ENCODE data around the gene LRP6. TPM values are rescaled to one million over a fixed set of nuclear protein-coding genes. Genes with fewer than 3 reads are reported as not detected.
"Not testable (repeated sequence)": the region's sequence is repeated elsewhere in the genome, so short reads cannot be mapped to it uniquely, and the experiment has no call there.

The LRP6 gene
- total and polyA plus RNA-seq, 5 experiments from 2014 or later, result 1.4 to 7.8 (median 2.2) TPM

DNA sequence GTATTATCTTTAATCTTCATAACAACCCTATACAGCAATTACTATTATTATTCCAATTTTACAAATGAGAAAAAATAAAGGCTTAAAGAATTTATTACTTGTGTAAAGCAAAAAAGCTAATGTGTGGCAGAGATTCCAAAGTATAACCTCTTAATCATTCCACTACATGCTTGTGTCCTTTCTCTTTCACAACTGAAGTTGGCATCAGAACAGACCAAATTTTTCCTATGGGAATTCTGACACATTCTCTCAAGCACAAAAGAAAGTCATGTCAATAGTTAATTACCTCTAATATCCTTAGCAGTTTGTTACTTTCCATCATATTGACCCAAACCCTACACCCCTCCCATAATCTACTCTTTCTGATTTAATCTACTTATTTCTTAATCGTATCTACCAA is 109.4 kb downstream of the LRP6 start:
- H3K4me1 Mint-ChIP-seq, result peaks cover 0 to 2% (median 0%) of the 10 kb centered on the region in 4 donors
- no peak overlapping the region for H3K27ac Mint-ChIP-seq
- H3K27me3 Mint-ChIP-seq, result no peaks in the 10 kb centered on the region
- POLR2A ChIA-PET, result no interaction called here
- H3K4me3 Mint-ChIP-seq, result no peak overlapping the region
- H3K36me3 Mint-ChIP-seq, result peaks cover 0 to 77% (median 23%) of the 10 kb centered on the region in 3 donors
- DNase-seq (no peak), ATAC-seq (no peak)
- H3K9me3 Mint-ChIP-seq, result no peaks in the 10 kb centered on the region

GRCh38 chr12:12156828-12157227 is 110.0 kb downstream of the LRP6 start:
- no peak for DNase-seq
- peaks cover 0 to 76% (median 23%) of the 10 kb centered on the region in 3 donors for H3K36me3 Mint-ChIP-seq
- H3K4me3 Mint-ChIP-seq, result no peak overlapping the region
- POLR2A ChIA-PET, result no interaction called here
- H3K27ac Mint-ChIP-seq, result no peak overlapping the region
- no peak for ATAC-seq
- peaks cover 0 to 2% (median 0%) of the 10 kb centered on the region in 4 donors for H3K4me1 Mint-ChIP-seq
- H3K27me3 Mint-ChIP-seq, result no peaks in the 10 kb centered on the region
- H3K9me3 Mint-ChIP-seq, result no peaks in the 10 kb centered on the region

DNA sequence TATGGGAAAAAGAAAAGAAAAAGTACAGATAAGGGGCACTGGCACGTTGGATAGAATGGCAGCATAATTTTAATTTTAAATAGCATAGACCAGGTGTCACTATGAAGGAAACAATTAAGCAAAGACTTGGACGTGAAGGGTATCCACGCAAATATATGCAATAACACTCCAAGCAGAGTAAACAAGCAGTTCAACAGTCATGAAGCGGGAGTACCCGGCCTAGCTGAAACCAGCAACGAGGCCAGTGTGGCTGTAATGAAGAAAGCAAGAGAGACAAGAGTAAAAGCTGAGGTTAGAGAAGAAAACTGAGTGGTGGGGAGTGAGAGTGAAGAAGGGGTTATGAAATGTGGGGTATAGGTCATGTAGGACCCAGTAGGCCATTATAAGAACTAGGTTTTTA is 110.7 kb downstream of the LRP6 start:
- Mint-ChIP-seq H3K36me3 (peaks cover 0 to 70% (median 21%) of the 10 kb centered on the region in 3 donors), H3K27ac (no peak overlapping the region), H3K9me3 (no peaks in the 10 kb centered on the region), H3K4me3 (no peak overlapping the region), H3K4me1 (peaks cover 0 to 2% (median 0%) of the 10 kb centered on the region in 4 donors), H3K27me3 (no peaks in the 10 kb centered on the region)
- POLR2A ChIA-PET, result no interaction called here
- ATAC-seq (no peak), DNase-seq (no peak)

- no peak overlapping the region for H3K4me3 Mint-ChIP-seq
- H3K27me3 Mint-ChIP-seq, result no peaks in the 10 kb centered on the region
- ATAC-seq (no peak), DNase-seq (no peak)
- no peak overlapping the region for H3K27ac Mint-ChIP-seq
- POLR2A ChIA-PET, result interaction anchor here (0.5 kb wide), 1 partner anchor 157 kb away, joined by 4 read pairs; no protein-coding TSS in a partner anchor
- H3K9me3 Mint-ChIP-seq, result no peaks in the 10 kb centered on the region
- peaks cover 0 to 77% (median 32%) of the 10 kb centered on the region in 3 donors for H3K36me3 Mint-ChIP-seq
- H3K4me1 Mint-ChIP-seq, result peaks cover 0 to 2% (median 0%) of the 10 kb centered on the region in 4 donors
Measured at GRCh38 chr12:12153596-12153995, 113.2 kb downstream of the LRP6 start.

- ATAC-seq (no peak), DNase-seq (no peak)
- Mint-ChIP-seq H3K4me3 (no peak overlapping the region), H3K27ac (no peak overlapping the region), H3K27me3 (no peaks in the 10 kb centered on the region), H3K36me3 (peaks cover 0 to 76% (median 35%) of the 10 kb centered on the region in 3 donors), H3K9me3 (no peaks in the 10 kb centered on the region), H3K4me1 (no peaks in the 10 kb centered on the region)
- POLR2A ChIA-PET, result no interaction called here
Measured at GRCh38 chr12:12147111-12147510, 119.7 kb downstream of the LRP6 start.

- DNase-seq, H3K4me3 Mint-ChIP-seq, ATAC-seq, H3K9me3 Mint-ChIP-seq, H3K27me3 Mint-ChIP-seq, H3K27ac Mint-ChIP-seq, H3K4me1 Mint-ChIP-seq, POLR2A ChIA-PET: not testable (repeated sequence)
- peaks cover 0 to 80% (median 36%) of the 10 kb centered on the region in 3 donors for H3K36me3 Mint-ChIP-seq
Measured at GRCh38 chr12:12144531-12144930, 122.3 kb downstream of the LRP6 start.

DNA sequence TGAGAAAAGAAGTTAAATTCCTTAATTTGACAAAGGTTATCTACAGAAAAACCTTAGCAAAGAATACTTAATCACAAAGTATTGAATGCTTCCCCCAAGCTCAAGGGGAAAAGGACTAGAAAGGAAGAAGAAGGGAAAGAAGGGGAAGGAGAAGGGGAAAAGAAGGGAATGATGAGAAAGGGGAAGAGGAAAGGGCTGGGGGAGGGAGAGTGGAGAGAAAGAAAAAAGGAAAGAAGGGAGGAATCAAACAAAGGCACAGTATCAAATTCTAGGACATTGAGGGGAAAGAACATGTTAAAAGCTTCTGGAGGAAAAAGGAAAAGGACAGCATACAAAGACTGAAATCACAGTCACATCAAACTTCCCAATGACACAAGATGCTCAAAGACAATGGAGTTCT is 125.8 kb downstream of the LRP6 start:
- DNase-seq (no peak), ATAC-seq (no peak)
- POLR2A ChIA-PET, result no interaction called here
- Mint-ChIP-seq H3K9me3 (no peaks in the 10 kb centered on the region), H3K4me3 (no peak overlapping the region), H3K27me3 (peaks cover 0 to 4% (median 0%) of the 10 kb centered on the region in 5 donors), H3K36me3 (peaks cover 4 to 78% (median 41%) of the 10 kb centered on the region in 3 donors), H3K27ac (peak overlapping the region in 1 of 10 donors; percentile 38), H3K4me1 (no peaks in the 10 kb centered on the region)

GRCh38 chr12:12138203-12139154 is 128.4 kb downstream of the LRP6 start:
- POLR2A ChIA-PET, result no interaction called here
- Mint-ChIP-seq H3K4me1 (no peaks in the 10 kb centered on the region), H3K27ac (no peak overlapping the region), H3K27me3 (peaks cover 0 to 6% (median 0%) of the 10 kb centered on the region in 5 donors), H3K4me3 (no peak overlapping the region), H3K9me3 (no peaks in the 10 kb centered on the region), H3K36me3 (peaks cover 4 to 67% (median 34%) of the 10 kb centered on the region in 3 donors)
- DNase-seq (no peak), ATAC-seq (no peak)

DNA sequence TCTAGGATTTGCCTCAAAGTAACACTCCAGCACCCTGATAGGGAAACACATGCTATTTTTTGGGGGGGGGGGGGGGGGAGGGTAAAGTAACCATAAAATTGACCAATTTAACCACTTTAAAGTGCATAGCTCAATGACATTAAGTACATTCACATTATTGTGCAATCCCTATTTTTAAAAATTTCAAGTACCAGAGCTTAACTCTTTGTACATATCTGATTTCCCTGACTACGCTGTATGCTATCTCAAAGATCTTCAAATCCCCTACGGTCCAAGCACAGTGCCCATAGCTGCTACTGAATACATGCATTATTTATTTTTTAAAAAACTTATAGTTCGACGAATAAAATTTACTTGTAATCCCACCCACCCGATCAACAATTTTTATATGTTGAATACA is 133.1 kb downstream of the LRP6 start:
- POLR2A ChIA-PET, result no interaction called here
- peaks cover 4 to 58% (median 38%) of the 10 kb centered on the region in 3 donors for H3K36me3 Mint-ChIP-seq
- no peak for ATAC-seq
- H3K27ac Mint-ChIP-seq, result no peak overlapping the region
- peaks cover 0 to 8% (median 0%) of the 10 kb centered on the region in 5 donors for H3K27me3 Mint-ChIP-seq
- H3K4me3 Mint-ChIP-seq, result no peak overlapping the region
- H3K4me1 Mint-ChIP-seq, result no peaks in the 10 kb centered on the region
- no peak for DNase-seq
- H3K9me3 Mint-ChIP-seq, result no peaks in the 10 kb centered on the region

DNA sequence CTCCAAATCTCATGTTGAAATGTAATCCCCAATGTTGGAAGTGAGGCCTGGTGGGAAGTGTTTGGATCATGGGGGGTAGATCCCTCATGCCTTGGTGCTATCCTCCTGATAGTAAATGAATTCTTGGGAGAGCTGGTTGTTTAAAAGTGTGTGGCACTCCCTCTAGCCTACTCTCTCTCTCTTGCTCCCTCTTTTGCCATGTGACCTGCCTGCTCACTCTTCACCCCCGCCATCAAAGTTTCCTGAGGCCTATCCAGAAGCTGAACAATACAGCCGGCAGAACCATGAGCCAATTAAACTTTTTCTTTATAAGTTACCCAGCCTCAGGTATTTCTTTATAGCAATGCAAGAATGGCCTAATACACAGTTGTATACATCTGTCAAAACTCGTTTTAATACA is 133.6 kb downstream of the LRP6 start:
- DNase-seq, result no peak
- no peaks in the 10 kb centered on the region for H3K4me1 Mint-ChIP-seq

GRCh38 chr12:12128670-12129069 is 138.2 kb downstream of the LRP6 start:
- Mint-ChIP-seq H3K36me3 (peaks cover 0 to 76% (median 39%) of the 10 kb centered on the region in 3 donors), H3K27ac (no peak overlapping the region), H3K27me3 (peaks cover 0 to 2% (median 0%) of the 10 kb centered on the region in 5 donors)

More for the DNA sequence above, 133.6 kb downstream of the LRP6 start:
- POLR2A ChIA-PET, result no interaction called here
- ATAC-seq, result no peak
- Mint-ChIP-seq H3K9me3 (no peaks in the 10 kb centered on the region), H3K27me3 (peaks cover 0 to 6% (median 0%) of the 10 kb centered on the region in 5 donors), H3K36me3 (peaks cover 2 to 56% (median 33%) of the 10 kb centered on the region in 3 donors), H3K27ac (no peak overlapping the region), H3K4me3 (no peak overlapping the region)

GRCh38 chr12:12127304-12127703 is 139.5 kb downstream of the LRP6 start:
- ATAC-seq (no peak), DNase-seq (no peak)
- Mint-ChIP-seq H3K27me3 (peaks cover 0 to 2% (median 0%) of the 10 kb centered on the region in 5 donors), H3K36me3 (peaks cover 0 to 80% (median 41%) of the 10 kb centered on the region in 3 donors), H3K27ac (no peak overlapping the region), H3K4me1 (no peaks in the 10 kb centered on the region), H3K4me3 (no peak overlapping the region), H3K9me3 (no peaks in the 10 kb centered on the region)
- POLR2A ChIA-PET, result no interaction called here

More at GRCh38 chr12:12128670-12129069, 138.2 kb downstream of the LRP6 start:
- Mint-ChIP-seq H3K9me3 (no peaks in the 10 kb centered on the region), H3K4me1 (no peaks in the 10 kb centered on the region), H3K4me3 (no peak overlapping the region)
- DNase-seq, result no peak
- POLR2A ChIA-PET, result no interaction called here
- ATAC-seq, result no peak

DNA sequence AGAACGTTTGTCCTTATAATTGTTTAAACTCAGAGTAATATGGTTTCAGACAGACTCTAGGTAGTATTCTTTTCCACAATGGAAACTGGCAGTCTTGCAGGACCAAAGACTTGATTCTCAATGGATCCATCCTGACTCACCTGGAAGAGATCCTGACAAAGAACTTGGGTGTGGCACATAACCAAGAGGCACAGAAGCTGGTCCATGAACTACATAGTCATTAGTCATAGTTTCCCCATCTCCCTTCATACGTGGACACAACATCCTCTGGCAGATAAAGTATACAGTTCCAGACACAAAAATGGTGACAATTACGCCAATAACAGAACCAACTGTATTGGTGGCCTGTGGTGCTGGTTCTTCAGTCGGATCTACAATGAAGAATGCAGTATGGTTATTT is 140.3 kb downstream of the LRP6 start:
- H3K4me3 Mint-ChIP-seq, result no peak overlapping the region
- peaks cover 0 to 83% (median 38%) of the 10 kb centered on the region in 3 donors for H3K36me3 Mint-ChIP-seq
- POLR2A ChIA-PET, result no interaction called here
- ATAC-seq, result no peak
- no peaks in the 10 kb centered on the region for H3K9me3 Mint-ChIP-seq
- no peak overlapping the region for H3K27ac Mint-ChIP-seq
- H3K27me3 Mint-ChIP-seq, result peaks cover 0 to 2% (median 0%) of the 10 kb centered on the region in 5 donors
- no peak for DNase-seq
- H3K4me1 Mint-ChIP-seq, result no peaks in the 10 kb centered on the region

Measured in naive thymus-derived CD8-positive, alpha-beta T cell (primary cell).